NCI-H526 (cell line): ENCODE data around the gene ATP2B3.
"Not testable (repeated sequence)": the region's sequence is repeated elsewhere in the genome, so short reads cannot be mapped to it uniquely, and the experiment has no call there.

Experiments
- DNase-seq, 2 experiments: peaks; one replicate each; lab custom pipeline; 2025; lab: John Stamatoyannopoulos, UW

Gene ATP2B3

GRCh38 chrX:153595859-153596857 is 78.7 kb downstream of the ATP2B3 start:
- no peak for DNase-seq

GRCh38 chrX:153596981-153597750 is 79.7 kb downstream of the ATP2B3 start:
- DNase-seq, result no peak

- peak in 1 of 2 experiments; percentile 51 for DNase-seq
Observed at GRCh38 chrX:153598541-153599191, 81.2 kb downstream of the ATP2B3 start, which contains the start of gene CCNQ. Gene CCNQ (minus strand): TSS chrX:153599139. CDS start chrX:153599073, 66 bp downstream.

- DNase-seq, result peak; percentile 36 to 93
Observed at GRCh38 chrX:153599192-153600031, 82.0 kb downstream of the ATP2B3 start.

GRCh38 chrX:153600032-153600373 is 82.6 kb downstream of the ATP2B3 start:
- DNase-seq, result no peak

- DNase-seq, result no peak
Observed at GRCh38 chrX:153600921-153601320, 83.5 kb downstream of the ATP2B3 start.

GRCh38 chrX:153601511-153602110 is 84.2 kb downstream of the ATP2B3 start:
- DNase-seq, result no peak

GRCh38 chrX:153602601-153603000 is 85.2 kb downstream of the ATP2B3 start:
- no peak for DNase-seq

GRCh38 chrX:153603131-153603656 is 85.8 kb downstream of the ATP2B3 start:
- no peak for DNase-seq

- DNase-seq, result not testable (repeated sequence)
Observed at GRCh38 chrX:153604666-153605380, 87.4 kb downstream of the ATP2B3 start.

GRCh38 chrX:153606503-153606902 is 89.1 kb downstream of the ATP2B3 start:
- DNase-seq, result no peak

- no peak for DNase-seq
Observed at GRCh38 chrX:153608376-153608775, 90.9 kb downstream of the ATP2B3 start.

- no peak for DNase-seq
Observed at GRCh38 chrX:153608806-153609205, 91.4 kb downstream of the ATP2B3 start.

- peak; percentile 49 to 88 for DNase-seq
Observed at GRCh38 chrX:153609917-153610835, 92.7 kb downstream of the ATP2B3 start.

GRCh38 chrX:153610836-153611213 is 93.4 kb downstream of the ATP2B3 start:
- DNase-seq, result no peak

- no peak for DNase-seq
Observed at GRCh38 chrX:153611298-153612095, 94.1 kb downstream of the ATP2B3 start.

GRCh38 chrX:153612413-153612812 is 95.0 kb downstream of the ATP2B3 start:
- DNase-seq, result no peak

- no peak for DNase-seq
Observed at GRCh38 chrX:153614818-153615217, 97.4 kb downstream of the ATP2B3 start.
